Measurements from ENCODE around the gene NBPF3.
"Not testable (repeated sequence)": the region's sequence is repeated elsewhere in the genome, so short reads cannot be mapped to it uniquely, and the experiment has no call there.

Gene NBPF3

GRCh38 chr1:21439721-21440629 is at the start of gene NBPF3:
Gene NBPF3, plus strand, starts transcription at chr1:21440137. Its CDS starts 4,950 bp downstream, at chr1:21445087.
- DNase-seq (ENCODE audit: extremely low read depth in 1 of 2, low read depth in 1 of 2): peak; percentile 72 to 81

GRCh38 chr1:21391497-21391896 is 48.4 kb upstream of the NBPF3 start:
- DNase-seq (ENCODE audit: extremely low read depth in 1 of 2, low read depth in 1 of 2): no peak

GRCh38 chr1:21392587-21393263 is 47.2 kb upstream of the NBPF3 start:
- no peak for DNase-seq (ENCODE audit: extremely low read depth in 1 of 2, low read depth in 1 of 2)

- no peak for DNase-seq (ENCODE audit: extremely low read depth in 1 of 2, low read depth in 1 of 2)
Measured at GRCh38 chr1:21396516-21396915, 43.4 kb upstream of the NBPF3 start.

- no peak for DNase-seq (ENCODE audit: extremely low read depth in 1 of 2, low read depth in 1 of 2)
Measured at GRCh38 chr1:21397813-21398188, 42.1 kb upstream of the NBPF3 start.

- not testable (repeated sequence) for DNase-seq (ENCODE audit: extremely low read depth in 1 of 2, low read depth in 1 of 2)
Measured at GRCh38 chr1:21401726-21402346, 38.1 kb upstream of the NBPF3 start.

GRCh38 chr1:21406659-21407058 is 33.3 kb upstream of the NBPF3 start:
- DNase-seq (ENCODE audit: extremely low read depth in 1 of 2, low read depth in 1 of 2): no peak

GRCh38 chr1:21409897-21410296 is 30.0 kb upstream of the NBPF3 start:
- DNase-seq (ENCODE audit: extremely low read depth in 1 of 2, low read depth in 1 of 2): not testable (repeated sequence)

- DNase-seq (ENCODE audit: extremely low read depth in 1 of 2, low read depth in 1 of 2): no peak
Measured at GRCh38 chr1:21414015-21414414, 25.9 kb upstream of the NBPF3 start.

- DNase-seq (ENCODE audit: extremely low read depth in 1 of 2, low read depth in 1 of 2): not testable (repeated sequence)
Measured at GRCh38 chr1:21420378-21420777, 19.6 kb upstream of the NBPF3 start.

- not testable (repeated sequence) for DNase-seq (ENCODE audit: extremely low read depth in 1 of 2, low read depth in 1 of 2)
Measured at GRCh38 chr1:21421307-21421706, 18.6 kb upstream of the NBPF3 start.

GRCh38 chr1:21427798-21428480 is 12.0 kb upstream of the NBPF3 start:
- not testable (repeated sequence) for DNase-seq (ENCODE audit: extremely low read depth in 1 of 2, low read depth in 1 of 2)

- DNase-seq (ENCODE audit: extremely low read depth in 1 of 2, low read depth in 1 of 2): not testable (repeated sequence)
Measured at GRCh38 chr1:21428481-21429073, 11.4 kb upstream of the NBPF3 start.

GRCh38 chr1:21429210-21429609 is 10.7 kb upstream of the NBPF3 start:
- not testable (repeated sequence) for DNase-seq (ENCODE audit: extremely low read depth in 1 of 2, low read depth in 1 of 2)

- not testable (repeated sequence) for DNase-seq (ENCODE audit: extremely low read depth in 1 of 2, low read depth in 1 of 2)
Measured at GRCh38 chr1:21430875-21431274, 9.1 kb upstream of the NBPF3 start.

- no peak for DNase-seq (ENCODE audit: extremely low read depth in 1 of 2, low read depth in 1 of 2)
Measured at GRCh38 chr1:21434394-21434793, 5.5 kb upstream of the NBPF3 start.

- DNase-seq (ENCODE audit: extremely low read depth in 1 of 2, low read depth in 1 of 2): no peak
Measured at GRCh38 chr1:21435646-21436487, 4.1 kb upstream of the NBPF3 start.

- no peak for DNase-seq (ENCODE audit: extremely low read depth in 1 of 2, low read depth in 1 of 2)
Measured at GRCh38 chr1:21436488-21437340, 3.2 kb upstream of the NBPF3 start.

GRCh38 chr1:21437341-21437640 is 2.6 kb upstream of the NBPF3 start:
- no peak for DNase-seq (ENCODE audit: extremely low read depth in 1 of 2, low read depth in 1 of 2)

Measured in activated CD8-positive, alpha-beta memory T cell treated with anti-CD3 and anti-CD28 coated beads for 1 hour (primary cell).